ENCODE measurements around the gene CAMK2G. TPM values are rescaled to one million over a fixed set of nuclear protein-coding genes. Genes with fewer than 3 reads are reported as not detected.

CAMK2G gene
- total RNA-seq, 1 experiment from 2014 or later, result 179 TPM

- Histone ChIP-seq H3K27ac (ENCODE audit: low read length) (no peak overlapping the region), H3K4me1 (ENCODE audit: insufficient read depth, low read length) (no peaks in the 10 kb centered on the region), H3K4me2 (ENCODE audit: low read length) (no peak overlapping the region), H2AFZ (ENCODE audit: low read length) (no peak overlapping the region), H4K20me1 (ENCODE audit: low read length) (no peaks in the 10 kb centered on the region), H3K9ac (ENCODE audit: low read length) (no peak overlapping the region), H3K36me3 (ENCODE audit: low read depth, low read length) (peaks cover 79% of the 10 kb centered on the region), H3K9me2 (replicated peaks; ENCODE audit: low read length) (no peaks in the 10 kb centered on the region), H3K4me3 (ENCODE audit: low read length) (no peak overlapping the region), H3K9me3 (ENCODE audit: low read length) (no peaks in the 10 kb centered on the region), H3K27me3 (ENCODE audit: low read length) (no peaks in the 10 kb centered on the region), H3F3A (ENCODE audit: low read length, unreplicated experiment) (no peaks in the 10 kb centered on the region), H3K79me2 (ENCODE audit: low read length) (no peaks in the 10 kb centered on the region)
- TF ChIP-seq CTCF (conservative IDR thresholded peaks at IDR 0.05; ENCODE audit: low read depth, low read length) (no peak), EZH2phosphoT487 (IDR thresholded peaks at IDR 0.05; ENCODE audit: borderline replicate concordance, low read length) (no peak), EZH2 (IDR thresholded peaks at IDR 0.05; ENCODE audit: low read length, unreplicated experiment) (no peak)
- ChIA-PET CTCF (no interaction called here), POLR2A (ENCODE audit: unreplicated experiment) (interaction anchor here (0.6 kb wide), 1 partner anchor 16 kb away, joined by 15 read pairs; no protein-coding TSS in a partner anchor)
- peak; percentile 2 for ATAC-seq
- DNase-seq, result no peak
- BruUV-seq (replicated peaks), result no TSS peak
- intact Hi-C loops (cut with micrococcal nuclease), result no loop called here
Observed at GRCh38 chr10:73799899-73800559, 74.3 kb downstream of the CAMK2G start.

GRCh38 chr10:73798927-73799560 lies 75.3 kb downstream of the CAMK2G start:
- no peaks in the 10 kb centered on the region for H3K4me1 ChIP-seq (ENCODE audit: insufficient read depth, low read length)
- no peak overlapping the region for H3K4me2 ChIP-seq (ENCODE audit: low read length)
- no peak for DNase-seq
- no peak overlapping the region for H3K4me3 ChIP-seq (ENCODE audit: low read length)
- ChIA-PET CTCF (interaction anchor here (0.6 to 1.1 kb wide), 2 partner anchors 19 to 81 kb away, joined by 3 read pairs; no protein-coding TSS in a partner anchor), POLR2A (ENCODE audit: unreplicated experiment) (interaction anchor here (0.6 kb wide), 1 partner anchor 21 kb away, joined by 7 read pairs; no protein-coding TSS in a partner anchor)
- H2AFZ ChIP-seq (ENCODE audit: low read length), result no peak overlapping the region
- H3K79me2 ChIP-seq (ENCODE audit: low read length), result no peaks in the 10 kb centered on the region
- peak; percentile 2 for ATAC-seq
- no peaks in the 10 kb centered on the region for H3F3A ChIP-seq (ENCODE audit: low read length, unreplicated experiment)
- no peaks in the 10 kb centered on the region for H3K9me3 ChIP-seq (ENCODE audit: low read length)
- no peak overlapping the region for H3K27ac ChIP-seq (ENCODE audit: low read length)
- H3K27me3 ChIP-seq (ENCODE audit: low read length), result no peaks in the 10 kb centered on the region
- H3K9me2 ChIP-seq (replicated peaks; ENCODE audit: low read length), result no peaks in the 10 kb centered on the region
- BruUV-seq (replicated peaks), result no TSS peak
- H3K9ac ChIP-seq (ENCODE audit: low read length), result no peak overlapping the region
- no peaks in the 10 kb centered on the region for H4K20me1 ChIP-seq (ENCODE audit: low read length)
- TF ChIP-seq EZH2phosphoT487 (IDR thresholded peaks at IDR 0.05; ENCODE audit: borderline replicate concordance, low read length) (no peak), EZH2 (IDR thresholded peaks at IDR 0.05; ENCODE audit: low read length, unreplicated experiment) (no peak), CTCF (conservative IDR thresholded peaks at IDR 0.05; ENCODE audit: low read depth, low read length) (no peak)
- peaks cover 86% of the 10 kb centered on the region for H3K36me3 ChIP-seq (ENCODE audit: low read depth, low read length)
- intact Hi-C loops (cut with micrococcal nuclease), result no loop called here

GRCh38 chr10:73798087-73798486 lies 76.3 kb downstream of the CAMK2G start:
- Histone ChIP-seq H4K20me1 (ENCODE audit: low read length) (no peaks in the 10 kb centered on the region), H3F3A (ENCODE audit: low read length, unreplicated experiment) (no peaks in the 10 kb centered on the region), H2AFZ (ENCODE audit: low read length) (no peak overlapping the region), H3K9me2 (replicated peaks; ENCODE audit: low read length) (no peaks in the 10 kb centered on the region), H3K4me1 (ENCODE audit: insufficient read depth, low read length) (no peaks in the 10 kb centered on the region), H3K27me3 (ENCODE audit: low read length) (no peaks in the 10 kb centered on the region), H3K9ac (ENCODE audit: low read length) (no peak overlapping the region), H3K36me3 (ENCODE audit: low read depth, low read length) (peaks cover 85% of the 10 kb centered on the region), H3K4me3 (ENCODE audit: low read length) (no peak overlapping the region), H3K79me2 (ENCODE audit: low read length) (no peaks in the 10 kb centered on the region), H3K27ac (ENCODE audit: low read length) (no peak overlapping the region), H3K4me2 (ENCODE audit: low read length) (no peak overlapping the region), H3K9me3 (ENCODE audit: low read length) (no peaks in the 10 kb centered on the region)
- DNase-seq, result no peak
- intact Hi-C loops (cut with micrococcal nuclease), result no loop called here
- TF ChIP-seq EZH2phosphoT487 (IDR thresholded peaks at IDR 0.05; ENCODE audit: borderline replicate concordance, low read length) (no peak), EZH2 (IDR thresholded peaks at IDR 0.05; ENCODE audit: low read length, unreplicated experiment) (no peak), CTCF (conservative IDR thresholded peaks at IDR 0.05; ENCODE audit: low read depth, low read length) (no peak)
- no TSS peak for BruUV-seq (replicated peaks)
- ChIA-PET CTCF (no interaction called here), POLR2A (ENCODE audit: unreplicated experiment) (interaction anchor here (0.6 kb wide), 1 partner anchor 20 kb away, joined by 7 read pairs; no protein-coding TSS in a partner anchor)
- ATAC-seq, result no peak
